GM06990 (cell line): ENCODE results near the gene TRIM60.
"Not testable (repeated sequence)": the region's sequence is repeated elsewhere in the genome, so short reads cannot be mapped to it uniquely, and the experiment has no call there.

Experiments
- DNase-seq: peaks from one replicate; pipeline ENCODE4 v3.0.0-alpha.2; 2011; ENCODE audit not compliant: insufficient read length; ENCODE audit errors: extremely low read depth
- H3K27me3 ChIP-seq: replicated peaks from 2 replicates; pipeline ENCODE4 v1.6.0; 2011; ENCODE audit warnings: low read length; ENCODE audit not compliant: control insufficient read depth, insufficient read depth
- H3K36me3 ChIP-seq: 2 replicates; pipeline ENCODE4 v1.5.1; 2011; ENCODE audit warnings: low read length; ENCODE audit not compliant: control insufficient read depth, insufficient read depth
- H3K4me3 ChIP-seq: replicated peaks from 2 replicates; pipeline ENCODE4 v1.5.1; 2011; ENCODE audit warnings: low read depth, mild to moderate bottlenecking, control low read depth, low read length
- CTCF ChIP-seq: IDR thresholded peaks from 2 replicates; pipeline ENCODE4 v1.5.1; 2011; ENCODE audit warnings: low read length, control low read depth, mild to moderate bottlenecking, inconsistent platforms; ENCODE audit not compliant: insufficient read depth, poor library complexity, severe bottlenecking

Gene TRIM60

GRCh38 chr4:165031436-165032211, at the start of gene TRIM60:
Gene TRIM60 (plus strand): TSS chr4:165031999. CDS start chr4:165040073, 8,074 bp downstream.
- no peak for DNase-seq
- Histone ChIP-seq H3K4me3 (no peak within 1 kb of the TSS), H3K36me3 (no peaks in the 10 kb centered on the region), H3K27me3 (no peaks in the 10 kb centered on the region)
- TF ChIP-seq CTCF = no peak

- H3K36me3 ChIP-seq = no peaks in the 10 kb centered on the region
- H3K27me3 ChIP-seq = no peaks in the 10 kb centered on the region
- no peak overlapping the region for H3K4me3 ChIP-seq
- no peak for TF ChIP-seq CTCF
- DNase-seq = no peak
Measured at GRCh38 chr4:164989471-164989870, 42.3 kb upstream of the TRIM60 start.

- DNase-seq, H3K4me3 ChIP-seq, H3K27me3 ChIP-seq, H3K36me3 ChIP-seq: not testable (repeated sequence)
Measured at GRCh38 chr4:164990786-164991185, 41.0 kb upstream of the TRIM60 start.

- not testable (repeated sequence) for H3K36me3 ChIP-seq, H3K27me3 ChIP-seq, DNase-seq, H3K4me3 ChIP-seq
Measured at GRCh38 chr4:164996123-164996522, 35.7 kb upstream of the TRIM60 start.

GRCh38 chr4:164997324-164997723, 34.5 kb upstream of the TRIM60 start:
- Histone ChIP-seq H3K4me3 (no peak overlapping the region), H3K36me3 (no peaks in the 10 kb centered on the region), H3K27me3 (no peaks in the 10 kb centered on the region; the same call in 1 of the 2 replicates)
- DNase-seq = no peak
- TF ChIP-seq CTCF = peak; percentile 42

GRCh38 chr4:164997941-164998340, 33.9 kb upstream of the TRIM60 start:
- no peak for DNase-seq
- TF ChIP-seq CTCF = no peak

GRCh38 chr4:164998526-164999080, 33.2 kb upstream of the TRIM60 start:
- DNase-seq, H3K27me3 ChIP-seq, H3K36me3 ChIP-seq, H3K4me3 ChIP-seq: not testable (repeated sequence)

More at GRCh38 chr4:164997941-164998340, 33.9 kb upstream of the TRIM60 start:
- Histone ChIP-seq H3K27me3 (no peaks in the 10 kb centered on the region; the same call in 1 of the 2 replicates), H3K4me3 (no peak overlapping the region), H3K36me3 (no peaks in the 10 kb centered on the region)

GRCh38 chr4:165001957-165002356, 29.8 kb upstream of the TRIM60 start:
- H3K4me3 ChIP-seq, DNase-seq, H3K36me3 ChIP-seq, H3K27me3 ChIP-seq: not testable (repeated sequence)
